Heart left ventricle (tissue), 16 donors: ENCODE measurements around the gene CCDC69. TPM values are rescaled to one million over a fixed set of nuclear protein-coding genes. Genes with fewer than 3 reads are reported as not detected.
A peak's percentile ranks its signal among the peaks of the same experiment; 100 is the strongest.
"Not testable (repeated sequence)": the region's sequence is repeated elsewhere in the genome, so short reads cannot be mapped to it uniquely, and the experiment has no call there.

Experiments
- ATAC-seq, 4 donors: fragments of 200-7000 bp; cut with Tn5 transposase; one replicate each; pipeline ENCODE4 v1.9.1; 2020 to 2022; ENCODE audit warnings: moderate library complexity in 4 of 4, mild to moderate bottlenecking in 3 of 4, moderate number of reproducible peaks in 1 of 4
- DNase-seq, 5 donors: peaks; one replicate each; pipeline ENCODE4 v3.0.0-alpha.2; 2020
- H3K27ac ChIP-seq, 12 donors: fragments of 200-600 bp; sonication (generic) in 4 of 12; one replicate each; pipeline versions ENCODE4 v1.5.0 to v1.8.0; 2016 to 2022; ENCODE audit warnings: mild to moderate bottlenecking in 2 of 12
- H3K27me3 ChIP-seq, 9 donors: fragments of 200-600 bp; sonication (generic) in 2 of 9; one replicate each; pipeline versions ENCODE4 v1.5.1 to v1.8.0; 2016 to 2022; ENCODE audit warnings: mild to moderate bottlenecking in 3 of 9
- H3K36me3 ChIP-seq, 9 donors: fragments of 200-600 bp; sonication (generic) in 2 of 9; one replicate each; pipeline versions ENCODE4 v1.5.0 to v1.8.0; 2018 to 2022; ENCODE audit warnings: mild to moderate bottlenecking in 2 of 9
- H3K4me1 ChIP-seq, 12 donors: fragments of 200-600 bp; sonication (generic) in 4 of 12; one replicate each; pipeline versions ENCODE4 v1.5.0 to v1.8.0; 2016 to 2022; ENCODE audit warnings: mild to moderate bottlenecking in 3 of 12
- H3K4me3 ChIP-seq, 12 donors: fragments of 200-600 bp; sonication (generic) in 4 of 12; one replicate each; pipeline versions ENCODE4 v1.5.0 to v1.8.0; 2017 to 2022; ENCODE audit warnings: mild to moderate bottlenecking in 9 of 12, moderate library complexity in 4 of 12
- H3K9me3 ChIP-seq, 12 donors: fragments of 200-600 bp; sonication (generic) in 4 of 12; one replicate each; pipeline versions ENCODE4 v1.5.0 to v1.8.0; 2016 to 2022; ENCODE audit warnings: mild to moderate bottlenecking in 1 of 12
- CTCF ChIP-seq, 12 donors: fragments of 200-600 bp; sonication (generic) in 4 of 12; IDR thresholded peaks; one replicate each; pipeline versions ENCODE4 v1.5.0 to v1.8.0; 2018 to 2022; ENCODE audit warnings: antibody characterized with exemption in 12 of 12, mild to moderate bottlenecking in 5 of 12
- POLR2A ChIP-seq, 2 donors: fragments of 450-650 bp; IDR thresholded peaks; one replicate each; pipeline ENCODE4 v1.6.1; 2017; ENCODE audit warnings: antibody characterized with exemption in 2 of 2, mild to moderate bottlenecking in 2 of 2, moderate library complexity in 2 of 2
- WGBS, 4 donors: extraction: QIAGEN DNeasy Blood & Tissue Kit in 2 of 4; methylation state at CpG; one replicate each; pipeline versions ENCODE4 v1.1.5 to v1.1.7; 2013 to 2018; 5-methylcytosine and 5-hydroxymethylcytosine counted together
- intact Hi-C, 10 donors: fragments of 100-400 bp; cut with DNase I; formaldehyde crosslinking; loops; one replicate each; pipeline versions ENCODE4 v1.11.1 to v1.14.2; 2022
- polyA plus RNA-seq, 2 donors: library from polyadenylated mRNA; stranded (reverse); fragments of 200-250 nt; gene quantifications; one replicate each; pipeline ENCODE4 v1.2.3, GENCODE V29; 2013
- total RNA-seq, 9 donors: library from RNA; depleted of rRNA in 2 of 9; stranded (reverse); fragments of >200 nt in 2 of 9; fragmentation: NEBNext Ultra II Directional in 3 of 9; extraction: Animal tissue kit (Norgen Biotek cat#: 25700) in 3 of 9; gene quantifications; one replicate each; pipeline versions ENCODE4 v1.1.0 to v1.2.4, GENCODE V29; 2016 to 2023
- donor health status: ischemic (EF 13 %, LVEDD 7.1; RV severe dilation, severe dysfunction).
- donor health status: healthy with polysubstance abuse.
- donor health status: DM: no; HTN: yes; CAD: no.
- donor health status: DM: no; HTN: no; CAD: no.
- donor health status: ischemic (EF 25% LVEDD 6.9; RV normal size, moderate dysfunction).
- donor health status: ischemic (EF 25% LVEDD 5.7; RV mildly dilated, moderate dysfunction).
- donor health status: healthy.
- donor health status: DM: yes; HTN: yes; CAD: no.
- donor health status: ischemic (EF 35%, LVEDD 5.7; RV mildly dilated, moderate dysfunction).
- donor health status: nonischemic (EF 11% LVEDD 7.7; RV severe dilation, severe dysfunction).
- donor health status: DM: yes; HTN: yes; CAD: no.
- donor health status: PGD.
- donor health status: ischemic (EF 29% LVEDD 5.4; RV normal size, mild dysfunction).
- donor health status: nonischemic (EF 23%, LVEDD 6.1; RV moderate dilation, normal function).

Gene CCDC69
- total and polyA plus RNA-seq, 11 donors: 82.5 to 245 (median 119) TPM

GRCh38 chr5:151258816-151259215 lies 34.9 kb upstream of the CCDC69 start:
- WGBS, 4 donors: 0 to 96% (median 38%) methylated on average over 1 of the region's 1 CpG
- TF ChIP-seq CTCF (IDR thresholded peaks at IDR 0.05): no peak
- TF ChIP-seq POLR2A (IDR thresholded peaks at IDR 0.05): no peak
- Histone ChIP-seq H3K4me1 (peaks cover 0 to 56% (median 19%) of the 10 kb centered on the region in 12 donors), H3K27ac (peak overlapping the region in 1 of 12 donors; percentile 72), H3K9me3 (no peaks in the 10 kb centered on the region), H3K27me3 (no peaks in the 10 kb centered on the region), H3K36me3 (peaks cover 0 to 31% (median 26%) of the 10 kb centered on the region in 9 donors), H3K4me3 (no peak overlapping the region)
- no peak for ATAC-seq
- intact Hi-C loops: no loop called here
- DNase-seq: no peak

- TF ChIP-seq CTCF (IDR thresholded peaks at IDR 0.05) (no peak), POLR2A (IDR thresholded peaks at IDR 0.05) (no peak)
- Histone ChIP-seq H3K4me1 (peaks cover 0 to 58% (median 22%) of the 10 kb centered on the region in 12 donors), H3K27me3 (no peaks in the 10 kb centered on the region), H3K4me3 (no peak overlapping the region), H3K27ac (peak overlapping the region in 2 of 12 donors; percentile 16 to 72), H3K9me3 (no peaks in the 10 kb centered on the region), H3K36me3 (peaks cover 0 to 28% (median 23%) of the 10 kb centered on the region in 9 donors)
- ATAC-seq (peak in 3 of 4 donors; percentile 40 to 59 (median 46)), DNase-seq (no peak)
- WGBS, 4 donors: 94 to 95% (median 95%) methylated on average over 7 of the region's 7 CpGs
- intact Hi-C loops: no loop called here
Observed at GRCh38 chr5:151258201-151258611, 34.3 kb upstream of the CCDC69 start.

DNA sequence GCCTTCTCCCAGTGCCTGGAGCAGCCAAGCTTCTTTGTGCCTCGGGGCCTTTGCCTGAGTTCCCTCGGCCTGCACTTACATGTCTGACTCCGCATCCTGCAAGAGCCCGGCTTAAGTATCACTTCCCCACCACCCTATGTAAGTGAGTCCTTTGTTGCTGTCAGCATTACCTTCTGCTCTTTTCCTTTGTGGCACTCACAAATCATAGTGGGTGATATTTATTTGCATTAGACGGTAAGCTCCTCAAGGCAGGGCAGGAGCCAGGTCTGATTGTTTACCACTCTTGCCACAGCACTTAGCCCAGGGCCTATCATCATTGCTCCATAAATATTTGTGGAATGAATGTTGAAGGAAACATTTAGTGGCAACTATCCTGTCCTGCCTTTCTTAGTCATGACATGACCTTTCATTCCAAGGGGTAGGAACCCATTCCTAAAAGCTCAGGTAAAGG lies 33.9 kb upstream of the CCDC69 start:
- Histone ChIP-seq H3K36me3 (peaks cover 0 to 28% (median 23%) of the 10 kb centered on the region in 9 donors), H3K4me3 (no peak overlapping the region), H3K27me3 (no peaks in the 10 kb centered on the region), H3K9me3 (no peaks in the 10 kb centered on the region), H3K4me1 (peaks cover 0 to 59% (median 23%) of the 10 kb centered on the region in 12 donors), H3K27ac (peak overlapping the region in 2 of 12 donors; percentile 16 to 72)
- WGBS, 4 donors: 73 to 85% (median 81%) methylated on average over 5 of the region's 5 CpGs
- intact Hi-C loops: no loop called here
- no peak for TF ChIP-seq CTCF (IDR thresholded peaks at IDR 0.05)
- no peak for TF ChIP-seq POLR2A (IDR thresholded peaks at IDR 0.05)
- DNase-seq: no peak
- no peak for ATAC-seq

GRCh38 chr5:151255621-151256286 lies 31.9 kb upstream of the CCDC69 start:
- Histone ChIP-seq H3K4me1 (peaks cover 0 to 67% (median 22%) of the 10 kb centered on the region in 12 donors), H3K27ac (no peak overlapping the region), H3K9me3 (no peaks in the 10 kb centered on the region), H3K4me3 (no peak overlapping the region), H3K36me3 (peaks cover 0 to 11% (median 9%) of the 10 kb centered on the region in 9 donors), H3K27me3 (no peaks in the 10 kb centered on the region)
- intact Hi-C loops: no loop called here
- ATAC-seq (no peak), DNase-seq (no peak)
- TF ChIP-seq POLR2A (IDR thresholded peaks at IDR 0.05): no peak
- no peak for TF ChIP-seq CTCF (IDR thresholded peaks at IDR 0.05)
- WGBS, 4 donors: 91 to 98% (median 97%) methylated on average over 3 of the region's 3 CpGs

- Histone ChIP-seq H3K4me1 (peaks cover 0 to 67% (median 22%) of the 10 kb centered on the region in 12 donors), H3K27ac (peak overlapping the region in 1 of 12 donors; percentile 91), H3K4me3 (peak overlapping the region in 1 of 12 donors; percentile 85)
- 91 to 99% (median 98%) methylated on average over 5 of the region's 5 CpGs for WGBS, 4 donors
- H3K36me3 ChIP-seq, H3K9me3 ChIP-seq, DNase-seq, intact Hi-C loops, ATAC-seq, H3K27me3 ChIP-seq: not testable (repeated sequence)
Observed at GRCh38 chr5:151254990-151255389, 31.1 kb upstream of the CCDC69 start.
